GM12874 (cell line): Measurements from ENCODE around the gene GSDME.

Experiments
- TF ChIP-seq, protein P1 (sequence below): IDR thresholded peaks from 2 replicates; pipeline ENCODE4 v1.5.1; 2011; ENCODE audit warnings: low read depth, mild to moderate bottlenecking, control low read depth, low read length, moderate library complexity; ENCODE audit not compliant: insufficient read depth

The GSDME gene

DNA sequence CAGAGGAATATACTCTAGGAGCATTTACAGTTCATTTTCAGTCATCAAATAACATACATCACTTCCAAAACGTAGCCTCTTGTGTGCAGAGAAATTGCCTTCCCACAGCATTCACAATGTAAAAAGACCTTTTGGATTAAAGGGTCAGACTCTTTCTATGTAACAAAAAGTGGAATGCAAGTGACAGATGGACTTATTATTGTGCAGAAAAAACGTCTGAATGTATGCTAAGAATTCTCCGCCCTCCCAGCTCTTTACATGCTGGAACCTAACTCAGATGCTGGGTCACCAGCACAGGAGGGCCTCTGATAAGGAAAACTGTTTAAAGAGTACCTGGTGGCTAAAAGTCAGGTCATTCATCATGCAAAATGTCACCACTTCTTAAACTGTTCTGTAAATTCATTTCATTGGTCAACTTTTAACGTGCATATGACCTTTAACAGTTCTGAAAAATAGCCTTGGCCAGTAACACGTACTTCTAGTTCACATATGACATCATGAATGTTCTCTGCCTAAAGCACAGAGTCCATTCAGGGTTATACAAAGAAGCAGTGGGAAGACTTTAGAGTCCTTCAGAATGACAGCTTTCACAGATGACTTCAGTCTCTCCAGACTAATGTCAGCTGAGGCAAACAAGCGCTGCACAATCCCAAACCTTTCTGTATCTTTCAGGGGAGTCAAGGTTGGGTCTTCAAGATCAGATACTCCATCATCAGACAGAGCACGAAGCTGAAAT is 58.6 kb downstream of the GSDME start:
- TF ChIP-seq, protein P1, sequence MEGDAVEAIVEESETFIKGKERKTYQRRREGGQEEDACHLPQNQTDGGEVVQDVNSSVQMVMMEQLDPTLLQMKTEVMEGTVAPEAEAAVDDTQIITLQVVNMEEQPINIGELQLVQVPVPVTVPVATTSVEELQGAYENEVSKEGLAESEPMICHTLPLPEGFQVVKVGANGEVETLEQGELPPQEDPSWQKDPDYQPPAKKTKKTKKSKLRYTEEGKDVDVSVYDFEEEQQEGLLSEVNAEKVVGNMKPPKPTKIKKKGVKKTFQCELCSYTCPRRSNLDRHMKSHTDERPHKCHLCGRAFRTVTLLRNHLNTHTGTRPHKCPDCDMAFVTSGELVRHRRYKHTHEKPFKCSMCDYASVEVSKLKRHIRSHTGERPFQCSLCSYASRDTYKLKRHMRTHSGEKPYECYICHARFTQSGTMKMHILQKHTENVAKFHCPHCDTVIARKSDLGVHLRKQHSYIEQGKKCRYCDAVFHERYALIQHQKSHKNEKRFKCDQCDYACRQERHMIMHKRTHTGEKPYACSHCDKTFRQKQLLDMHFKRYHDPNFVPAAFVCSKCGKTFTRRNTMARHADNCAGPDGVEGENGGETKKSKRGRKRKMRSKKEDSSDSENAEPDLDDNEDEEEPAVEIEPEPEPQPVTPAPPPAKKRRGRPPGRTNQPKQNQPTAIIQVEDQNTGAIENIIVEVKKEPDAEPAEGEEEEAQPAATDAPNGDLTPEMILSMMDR: no peak

GRCh38 chr7:24697416-24697815 is 59.8 kb downstream of the GSDME start:
- TF ChIP-seq, protein P1: no peak

DNA sequence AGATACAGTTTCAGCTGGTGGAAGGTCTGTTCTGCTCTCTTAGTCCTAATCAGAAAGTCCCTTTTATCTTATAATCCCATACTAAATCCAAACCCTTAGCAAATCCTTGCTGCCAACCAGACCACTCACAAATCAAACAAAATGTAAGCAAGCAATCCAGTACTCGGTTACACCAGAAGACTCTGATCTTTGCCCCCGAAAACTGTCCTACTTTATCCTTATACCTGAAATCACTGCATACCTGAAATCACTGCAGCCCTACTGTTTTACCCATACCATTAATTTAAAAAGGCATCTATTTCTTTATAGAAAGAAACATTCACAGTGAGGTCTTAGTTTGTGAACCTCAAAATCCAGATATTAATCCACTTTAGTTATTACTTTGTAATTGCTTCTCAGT is 64.7 kb downstream of the GSDME start:
- TF ChIP-seq, protein P1: no peak

DNA sequence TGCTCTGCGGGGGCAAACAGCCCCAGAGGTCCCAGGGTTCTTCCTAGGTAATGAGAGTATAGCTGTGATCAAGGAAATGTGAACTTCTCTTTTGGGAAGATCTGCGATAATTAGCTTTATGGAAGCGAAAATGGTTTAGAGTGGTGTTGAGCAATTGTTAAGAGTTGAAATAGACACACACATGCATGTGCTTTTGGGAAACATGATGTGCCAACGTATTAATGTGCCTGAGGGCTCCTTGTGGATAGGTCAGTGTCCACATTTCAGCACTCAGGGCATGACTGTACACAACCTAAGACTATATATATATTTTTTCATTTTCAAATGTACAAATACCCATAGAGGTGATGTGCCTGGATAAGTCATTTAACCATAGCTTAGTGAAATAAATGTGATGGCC is 67.0 kb downstream of the GSDME start:
- TF ChIP-seq, protein P1: no peak

- TF ChIP-seq, protein P1: no peak
Observed at GRCh38 chr7:24685708-24686107, 71.6 kb downstream of the GSDME start.

DNA sequence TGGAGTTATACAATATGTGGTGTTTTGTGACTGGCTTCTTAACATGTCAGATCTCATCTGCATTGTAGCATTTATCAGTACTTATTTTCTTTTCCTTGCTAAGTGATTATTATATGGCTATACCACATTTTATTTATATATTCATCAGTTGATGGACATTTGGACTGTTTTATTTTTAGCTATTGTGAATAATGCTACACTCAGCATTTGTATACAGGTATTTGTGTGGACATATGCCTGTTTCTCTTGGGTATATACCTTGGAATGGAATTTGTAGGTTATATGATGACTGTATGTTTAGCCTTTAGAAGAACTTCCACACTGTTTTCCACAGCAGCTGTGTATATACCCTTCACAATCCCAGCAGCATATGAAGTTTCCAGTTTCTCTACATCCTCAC is 86.5 kb downstream of the GSDME start:
- TF ChIP-seq, protein P1: no peak

- TF ChIP-seq, protein P1: no peak
Observed at GRCh38 chr7:24669971-24670591, 87.2 kb downstream of the GSDME start.
